A549 (cell line): ENCODE results near the gene LPIN3. TPM values are rescaled to one million over a fixed set of nuclear protein-coding genes. Genes with fewer than 3 reads are reported as not detected.
A peak's percentile ranks its signal among the peaks of the same experiment; 100 is the strongest.

ENCODE experiments used
- ATAC-seq, 2 experiments: fragments of 200-7000 bp in 1 of 2; fragments of >200 bp in 1 of 2; cut with Nextera tagmentation in 1 of 2; cut with Tn5 transposase in 1 of 2; 3 replicates each; pipeline versions ENCODE4 v1.8.0 to v1.9.1; 2018 to 2020; ENCODE audit warnings: mild to moderate bottlenecking in 1 of 2, moderate library complexity in 1 of 2
- CTCF ChIA-PET: fragments of 300-600 bp; sonication (Branson Sonifier 250); formaldehyde crosslinking; extraction: SDS; loops from one replicate; lab custom pipeline; 2021; ENCODE audit warnings: antibody characterized with exemption, inconsistent platforms; lab: Yijun Ruan, JAX
- POLR2A ChIA-PET: fragments of 350-600 bp; formaldehyde crosslinking; extraction: SDS; loops from one replicate; lab custom pipeline; 2021; ENCODE audit warnings: antibody characterized with exemption, inconsistent platforms; lab: Yijun Ruan, JAX
- DNase-seq, 2 experiments: peaks; one replicate each; pipeline versions ENCODE4 v3.0.0 to v3.0.0-alpha.2; 2011 to 2016; ENCODE audit warnings: low read depth in 1 of 2, low spot score in 1 of 2
- FAIRE-seq: peaks from 2 replicates; lab custom pipeline; 2011; peaks lifted over from hg19 to GRCh38; lab: Jason Lieb, UNC
- H3K27ac ChIP-seq, 2 experiments: fragments of >200 bp; sonication (Bioruptor Twin); formaldehyde crosslinking; 3 replicates each; pipeline ENCODE4 v1.5.1; 2016 to 2017
- H3K4me1 ChIP-seq: fragments of >200 bp; sonication (Bioruptor Twin); formaldehyde crosslinking; 3 replicates; pipeline ENCODE4 v1.6.1; 2016
- H3K4me2 ChIP-seq: fragments of >200 bp; sonication (Bioruptor Twin); formaldehyde crosslinking; 3 replicates; pipeline ENCODE4 v1.6.1; 2016
- H3K4me3 ChIP-seq: fragments of >200 bp; sonication (Bioruptor Twin); formaldehyde crosslinking; 3 replicates; pipeline ENCODE4 v1.5.1; 2016
- H3K9me3 ChIP-seq: fragments of >200 bp; sonication (Bioruptor Twin); formaldehyde crosslinking; 3 replicates; pipeline ENCODE4 v1.6.1; 2016
- BCL3 ChIP-seq: fragments of >200 bp; sonication (Bioruptor Twin); formaldehyde crosslinking; IDR thresholded peaks from 3 replicates; pipeline ENCODE4 v1.6.1; 2016
- CBX8 ChIP-seq: fragments of 200-600 bp; sonication (generic); IDR thresholded peaks from 2 replicates; pipeline ENCODE4 v1.6.1; 2016
- CHD2 ChIP-seq: fragments of 150-350 bp; IDR thresholded peaks from 2 replicates; pipeline ENCODE4 v1.6.1; 2014; ENCODE audit warnings: low read length; ENCODE audit not compliant: partially characterized antibody
- CHD4 ChIP-seq: fragments of 200-600 bp; sonication (generic); IDR thresholded peaks from 2 replicates; pipeline ENCODE4 v1.6.1; 2016; ENCODE audit warnings: antibody characterized with exemption, mild to moderate bottlenecking, borderline replicate concordance
- EHMT2 ChIP-seq: fragments of 200-600 bp; sonication (generic); IDR thresholded peaks from 2 replicates; pipeline ENCODE4 v1.6.1; 2016; ENCODE audit warnings: antibody characterized with exemption, low read depth, mild to moderate bottlenecking, moderate library complexity
- ELK1 ChIP-seq: fragments of 150-350 bp; IDR thresholded peaks from 2 replicates; pipeline ENCODE4 v1.6.1; 2014; ENCODE audit warnings: low read depth, mild to moderate bottlenecking, low read length
- EP300 ChIP-seq, 2 experiments: fragments of >200 bp; sonication (Bioruptor Twin); formaldehyde crosslinking; IDR thresholded peaks; 2 replicates in 1 of 2; 3 replicates in 1 of 2; pipeline ENCODE4 v1.6.1; 2016 to 2017
- FOXS1 ChIP-seq: fragments of 250-450 bp; sonication (Bioruptor Pico); IDR thresholded peaks from 2 replicates; pipeline ENCODE4 v1.5.0; 2020; ENCODE audit warnings: mild to moderate bottlenecking, moderate library complexity
- HMGXB4 ChIP-seq: fragments of 250-450 bp; sonication (Bioruptor Pico); IDR thresholded peaks from 2 replicates; pipeline ENCODE4 v1.5.0; 2021; ENCODE audit warnings: mild to moderate bottlenecking, moderate library complexity, borderline replicate concordance
- HOXA7 ChIP-seq: fragments of 250-450 bp; sonication (Bioruptor Pico); IDR thresholded peaks from 2 replicates; pipeline ENCODE4 v1.5.0; 2020; ENCODE audit warnings: mild to moderate bottlenecking, moderate library complexity
- MAFK ChIP-seq: fragments of 450-650 bp; IDR thresholded peaks from 2 replicates; pipeline ENCODE4 v1.6.1; 2014; ENCODE audit not compliant: partially characterized antibody
- MAX ChIP-seq: IDR thresholded peaks from 2 replicates; pipeline ENCODE4 v1.6.1; 2012
- MYC ChIP-seq: IDR thresholded peaks from 2 replicates; pipeline ENCODE4 v1.6.1; 2012; ENCODE audit warnings: mild to moderate bottlenecking, inconsistent platforms, low read length, improper control_type of control experiment, borderline replicate concordance
- NFE2L2 ChIP-seq: fragments of 150-350 bp; conservative IDR thresholded peaks from 2 replicates; pipeline ENCODE4 v1.6.1; 2014; ENCODE audit warnings: low read length
- NR3C1 ChIP-seq: fragments of >200 bp; sonication (Bioruptor Twin); formaldehyde crosslinking; IDR thresholded peaks from 3 replicates; pipeline ENCODE4 v1.6.1; 2017
- PHF8 ChIP-seq: fragments of 200-600 bp; sonication (generic); IDR thresholded peaks from 2 replicates; pipeline ENCODE4 v1.6.1; 2016; ENCODE audit warnings: low read depth, mild to moderate bottlenecking, antibody characterized with exemption, moderate library complexity, borderline replicate concordance
- RNF2 ChIP-seq: fragments of 200-600 bp; sonication (generic); IDR thresholded peaks from 2 replicates; pipeline ENCODE4 v1.6.1; 2016; ENCODE audit warnings: low read depth, mild to moderate bottlenecking, antibody characterized with exemption, moderate library complexity, borderline replicate concordance
- TP53 ChIP-seq: fragments of 250-450 bp; sonication (Bioruptor Pico); IDR thresholded peaks from 2 replicates; pipeline ENCODE4 v1.5.0; 2021; ENCODE audit warnings: mild to moderate bottlenecking, moderate library complexity
- ZFP36 ChIP-seq: fragments of 450-650 bp; IDR thresholded peaks from 2 replicates; pipeline ENCODE4 v1.6.1; 2014; ENCODE audit warnings: borderline replicate concordance; ENCODE audit not compliant: partially characterized antibody
- ZNF302 ChIP-seq: fragments of 250-450 bp; sonication (Bioruptor Pico); IDR thresholded peaks from 2 replicates; pipeline ENCODE4 v1.9.0; 2021; ENCODE audit warnings: inconsistent platforms, mild to moderate bottlenecking, moderate library complexity
- ZSCAN20 ChIP-seq: fragments of 250-450 bp; sonication (Bioruptor Pico); IDR thresholded peaks from 2 replicates; pipeline ENCODE4 v1.8.0; 2022; ENCODE audit warnings: mild to moderate bottlenecking, moderate library complexity
- WGBS: methylation state at CpG from one replicate; pipeline ENCODE4 v1.1.6; 2017; ENCODE audit errors: missing lambda C conversion rate; 5-methylcytosine and 5-hydroxymethylcytosine counted together
- polyA plus RNA-seq, 4 experiments: library from polyadenylated mRNA; depleted of rRNA in 3 of 4; stranded (reverse); fragments of >200 nt; fragmentation: RNase III in 1 of 4; extraction: RNeasy Plus Mini Kit Qiagen cat#74134 plus additional on column Dnase treatment in 1 of 4; gene quantifications; 2 replicates in 3 of 4; 3 replicates in 1 of 4; pipeline ENCODE4 v1.2.3, GENCODE V29; 2011 to 2017

Gene LPIN3
- polyA plus RNA-seq, 2 of the 4 experiments (the other 2 are of a cell fraction): 6.3 to 14.4 TPM

GRCh38 chr20:41377275-41377674 is 36.7 kb downstream of the LPIN3 start:
- FAIRE-seq (no peak), DNase-seq (no peak), ATAC-seq (peak; percentile 37 to 39; a peak in 2 of 6 replicates)
- no peak overlapping the region for H3K4me2 ChIP-seq
- TF ChIP-seq MAX (no peak), EHMT2 (no peak), NR3C1 (no peak), BCL3 (no peak), MAFK (no peak), HOXA7 (no peak)
- H3K9me3 ChIP-seq: no peaks in the 10 kb centered on the region
- H3K4me3 ChIP-seq: no peak overlapping the region
- POLR2A ChIA-PET: no interaction called here
- H3K27ac ChIP-seq: no peak overlapping the region
- WGBS: 33% methylated on average over 6 of the region's 6 CpGs
- CTCF ChIA-PET: interaction anchor here (1.0 to 2.7 kb wide), 2 partner anchors 10 to 205 kb away, joined by 3 to 7 read pairs; no protein-coding TSS in a partner anchor
- no peaks in the 10 kb centered on the region for H3K4me1 ChIP-seq

- no peak overlapping the region for H3K4me3 ChIP-seq
- H3K27ac ChIP-seq: no peak overlapping the region
- no peak overlapping the region for H3K4me2 ChIP-seq
- no peak for TF ChIP-seq CHD2
- no peak for TF ChIP-seq ZFP36
- TF ChIP-seq HMGXB4: no peak
- TF ChIP-seq TP53 (CRISPR knock-in tag): no peak
- no peak for TF ChIP-seq ELK1
- DNase-seq (no peak), ATAC-seq (no peak), FAIRE-seq (no peak)
- H3K9me3 ChIP-seq: no peaks in the 10 kb centered on the region
- WGBS: 76% methylated on average over 2 of the region's 2 CpGs
- CTCF ChIA-PET: no interaction called here
- POLR2A ChIA-PET: no interaction called here
- H3K4me1 ChIP-seq: no peaks in the 10 kb centered on the region
Measured at GRCh38 chr20:41379551-41379950, 38.9 kb downstream of the LPIN3 start.

GRCh38 chr20:41380551-41381193 is 40.1 kb downstream of the LPIN3 start:
- H3K4me1 ChIP-seq: no peaks in the 10 kb centered on the region
- no peaks in the 10 kb centered on the region for H3K9me3 ChIP-seq
- TF ChIP-seq NFE2L2 (no peak), MAFK (no peak), ZSCAN20 (no peak)
- TF ChIP-seq, all 56 proteins: peak for 0
- no peak for DNase-seq
- no peak for FAIRE-seq
- no peak overlapping the region for H3K4me3 ChIP-seq
- ChIA-PET POLR2A (no interaction called here), CTCF (no interaction called here)
- H3K4me2 ChIP-seq: no peak overlapping the region
- ATAC-seq: no peak; a peak in 1 of 6 replicates
- H3K27ac ChIP-seq: no peak overlapping the region
- 55% methylated on average over 12 of the region's 12 CpGs for WGBS

- no peak overlapping the region for H3K4me2 ChIP-seq
- H3K27ac ChIP-seq: no peak overlapping the region
- WGBS: 54% methylated on average over 7 of the region's 7 CpGs
- no peak for FAIRE-seq
- no peak overlapping the region for H3K4me3 ChIP-seq
- ChIA-PET CTCF (interaction anchor here (1.2 kb wide), 1 partner anchor 42 kb away, joined by 4 read pairs; the partner anchor contains the start of gene LPIN3), POLR2A (no interaction called here)
- TF ChIP-seq CHD4 (no peak), EP300 (IDR thresholded peaks at IDR 0.05) (no peak), PHF8 (no peak), RNF2 (no peak), MYC (no peak), FOXS1 (CRISPR knock-in tag) (no peak), NR3C1 (no peak), CBX8 (no peak), ZNF302 (CRISPR knock-in tag) (no peak)
- ATAC-seq: no peak
- no peaks in the 10 kb centered on the region for H3K4me1 ChIP-seq
- H3K9me3 ChIP-seq: no peaks in the 10 kb centered on the region
- no peak for DNase-seq
Measured at GRCh38 chr20:41382791-41383305, 42.2 kb downstream of the LPIN3 start.
